ENCODE measurements around the gene MYL12A.
"Not testable (repeated sequence)": the region's sequence is repeated elsewhere in the genome, so short reads cannot be mapped to it uniquely, and the experiment has no call there.

Gene MYL12A

GRCh38 chr18:3247240-3248061, at the start of gene MYL12A:
MYL12A (plus strand) TSS chr18:3247801; CDS start chr18:3253248, 5,447 bp downstream.
- peak within 1 kb of the TSS; percentile 98 to 100 for H3K27ac ChIP-seq (ENCODE audit: low read depth in 2 of 2, low read length in 2 of 2)
- H3K4me3 ChIP-seq (ENCODE audit: low read length in 2 of 2): peak within 1 kb of the TSS; percentile 93 to 99
- peaks cover 0 to 4% of the 10 kb centered on the region in 2 donors for H3K36me3 ChIP-seq (ENCODE audit: control insufficient read depth in 2 of 2, insufficient read depth in 2 of 2, low read length in 2 of 2)
- H3K4me1 ChIP-seq (ENCODE audit: control insufficient read depth in 2 of 2, insufficient read depth in 2 of 2, low read length in 2 of 2): peaks cover 14 to 26% of the 10 kb centered on the region in 2 donors
- no peaks in the 10 kb centered on the region for H3K9me3 ChIP-seq (ENCODE audit: control insufficient read depth in 2 of 2, low read length in 2 of 2)
- peak within 1 kb of the TSS; percentile 99 to 100 for H3K9ac ChIP-seq (ENCODE audit: low read depth in 1 of 2, low read length in 2 of 2)
- no peaks in the 10 kb centered on the region for H3K27me3 ChIP-seq (ENCODE audit: control insufficient read depth in 2 of 2, insufficient read depth in 2 of 2, low read length in 2 of 2)

- H3K36me3 ChIP-seq (ENCODE audit: control insufficient read depth in 2 of 2, insufficient read depth in 2 of 2, low read length in 2 of 2); H3K9me3 ChIP-seq (ENCODE audit: control insufficient read depth in 2 of 2, low read length in 2 of 2); H3K4me1 ChIP-seq (ENCODE audit: control insufficient read depth in 2 of 2, insufficient read depth in 2 of 2, low read length in 2 of 2); H3K4me3 ChIP-seq (ENCODE audit: low read length in 2 of 2); H3K9ac ChIP-seq (ENCODE audit: low read depth in 1 of 2, low read length in 2 of 2); H3K27ac ChIP-seq (ENCODE audit: low read depth in 2 of 2, low read length in 2 of 2); H3K27me3 ChIP-seq (ENCODE audit: control insufficient read depth in 2 of 2, insufficient read depth in 2 of 2, low read length in 2 of 2): not testable (repeated sequence)
Observed at GRCh38 chr18:3198260-3198860, 49.2 kb upstream of the MYL12A start.

GRCh38 chr18:3199942-3200645, 47.5 kb upstream of the MYL12A start:
- Histone ChIP-seq H3K4me3 (ENCODE audit: low read length in 2 of 2) (no peak overlapping the region), H3K27me3 (ENCODE audit: control insufficient read depth in 2 of 2, insufficient read depth in 2 of 2, low read length in 2 of 2) (no peaks in the 10 kb centered on the region), H3K9ac (ENCODE audit: low read depth in 1 of 2, low read length in 2 of 2) (no peak overlapping the region), H3K4me1 (ENCODE audit: control insufficient read depth in 2 of 2, insufficient read depth in 2 of 2, low read length in 2 of 2) (peaks cover 0 to 2% of the 10 kb centered on the region in 2 donors), H3K9me3 (ENCODE audit: control insufficient read depth in 2 of 2, low read length in 2 of 2) (no peaks in the 10 kb centered on the region), H3K36me3 (ENCODE audit: control insufficient read depth in 2 of 2, insufficient read depth in 2 of 2, low read length in 2 of 2) (no peaks in the 10 kb centered on the region), H3K27ac (ENCODE audit: low read depth in 2 of 2, low read length in 2 of 2) (no peak overlapping the region)

DNA sequence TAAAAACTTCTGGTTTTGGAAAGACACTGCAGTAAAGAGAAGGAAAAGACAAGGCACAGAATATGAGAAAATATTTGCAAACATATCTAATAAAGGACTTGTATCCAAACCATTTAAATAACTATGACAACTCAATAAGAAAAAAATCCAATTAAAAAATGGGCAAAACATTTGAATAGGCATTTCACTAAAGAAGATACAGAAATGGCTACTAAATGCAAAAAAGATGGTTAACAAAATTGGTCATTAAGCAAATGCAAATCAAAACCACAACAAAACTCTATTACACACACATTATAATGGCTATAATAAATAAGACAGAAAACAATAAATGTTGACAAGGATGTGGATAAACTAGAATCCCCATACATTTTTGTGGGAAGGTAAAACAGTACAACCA, 42.4 kb upstream of the MYL12A start:
- H3K9me3 ChIP-seq (ENCODE audit: control insufficient read depth in 2 of 2, low read length in 2 of 2): no peaks in the 10 kb centered on the region
- H3K27me3 ChIP-seq (ENCODE audit: control insufficient read depth in 2 of 2, insufficient read depth in 2 of 2, low read length in 2 of 2): no peaks in the 10 kb centered on the region
- no peaks in the 10 kb centered on the region for H3K36me3 ChIP-seq (ENCODE audit: control insufficient read depth in 2 of 2, insufficient read depth in 2 of 2, low read length in 2 of 2)
- no peak overlapping the region for H3K27ac ChIP-seq (ENCODE audit: low read depth in 2 of 2, low read length in 2 of 2)
- no peak overlapping the region for H3K4me3 ChIP-seq (ENCODE audit: low read length in 2 of 2)
- H3K4me1 ChIP-seq (ENCODE audit: control insufficient read depth in 2 of 2, insufficient read depth in 2 of 2, low read length in 2 of 2): peaks cover 0 to 3% of the 10 kb centered on the region in 2 donors
- H3K9ac ChIP-seq (ENCODE audit: low read depth in 1 of 2, low read length in 2 of 2): no peak overlapping the region

DNA sequence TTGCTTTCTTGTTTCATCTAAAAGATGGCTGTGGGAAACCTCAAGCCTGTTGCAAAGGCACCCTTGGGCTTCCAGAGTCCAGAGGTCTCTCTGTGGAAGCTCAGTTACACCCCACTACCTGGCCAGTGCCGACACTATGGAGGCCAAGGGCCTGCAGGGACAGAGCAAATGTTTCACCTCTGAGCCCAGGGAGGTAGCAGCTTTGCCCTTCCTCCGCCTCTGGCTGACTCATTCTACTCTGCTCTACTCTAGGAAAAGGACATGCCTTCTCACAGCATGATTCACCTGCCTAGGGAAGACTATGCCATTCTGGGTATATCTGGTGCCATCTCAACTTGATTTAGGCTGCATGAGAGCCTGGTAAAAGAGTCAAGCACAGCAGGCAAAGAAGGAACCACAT, 40.0 kb upstream of the MYL12A start:
- no peak overlapping the region for H3K9ac ChIP-seq (ENCODE audit: low read depth in 1 of 2, low read length in 2 of 2)
- no peaks in the 10 kb centered on the region for H3K27me3 ChIP-seq (ENCODE audit: control insufficient read depth in 2 of 2, insufficient read depth in 2 of 2, low read length in 2 of 2)
- H3K4me1 ChIP-seq (ENCODE audit: control insufficient read depth in 2 of 2, insufficient read depth in 2 of 2, low read length in 2 of 2): peaks cover 2 to 3% of the 10 kb centered on the region in 2 donors
- H3K27ac ChIP-seq (ENCODE audit: low read depth in 2 of 2, low read length in 2 of 2): no peak overlapping the region
- H3K9me3 ChIP-seq (ENCODE audit: control insufficient read depth in 2 of 2, low read length in 2 of 2): no peaks in the 10 kb centered on the region
- no peak overlapping the region for H3K4me3 ChIP-seq (ENCODE audit: low read length in 2 of 2)
- no peaks in the 10 kb centered on the region for H3K36me3 ChIP-seq (ENCODE audit: control insufficient read depth in 2 of 2, insufficient read depth in 2 of 2, low read length in 2 of 2)

DNA sequence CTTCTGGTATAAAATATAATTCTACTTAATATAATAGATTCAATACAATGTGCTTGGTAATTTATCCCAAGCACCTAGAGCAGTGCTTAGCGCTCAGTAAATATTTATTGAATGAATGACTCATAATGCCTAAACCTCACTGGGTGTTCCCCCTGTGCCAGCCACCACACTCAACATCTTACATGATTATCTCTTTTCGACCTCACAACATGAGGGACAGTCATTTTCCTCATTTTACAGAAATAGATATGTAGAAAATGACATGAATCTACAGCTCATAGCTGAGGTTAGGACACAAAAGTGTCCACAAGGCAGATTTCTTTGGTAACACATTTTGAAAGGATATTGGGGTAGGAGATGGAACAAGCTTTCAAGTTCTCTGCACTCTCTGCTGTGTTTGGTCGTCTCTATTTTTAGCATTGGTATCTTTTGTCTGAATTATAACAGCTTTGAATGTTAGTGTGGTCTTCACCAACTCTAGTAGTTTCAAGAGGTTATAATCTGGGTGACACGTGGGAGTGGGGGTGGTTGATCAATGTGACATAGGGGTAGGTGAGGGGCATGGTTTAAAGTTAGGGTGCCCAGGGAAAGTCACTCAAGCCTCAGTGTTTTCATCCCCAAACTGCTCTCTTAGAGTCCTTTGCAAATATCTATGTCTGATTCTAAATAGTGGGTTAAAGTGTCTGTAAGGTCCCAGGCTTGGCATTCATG, 37.6 kb upstream of the MYL12A start:
- H3K4me1 ChIP-seq (ENCODE audit: control insufficient read depth in 2 of 2, insufficient read depth in 2 of 2, low read length in 2 of 2): peaks cover 2 to 11% of the 10 kb centered on the region in 2 donors
- H3K36me3 ChIP-seq (ENCODE audit: control insufficient read depth in 2 of 2, insufficient read depth in 2 of 2, low read length in 2 of 2): no peaks in the 10 kb centered on the region
- no peaks in the 10 kb centered on the region for H3K9me3 ChIP-seq (ENCODE audit: control insufficient read depth in 2 of 2, low read length in 2 of 2)
- H3K9ac ChIP-seq (ENCODE audit: low read depth in 1 of 2, low read length in 2 of 2): no peak overlapping the region
- no peaks in the 10 kb centered on the region for H3K27me3 ChIP-seq (ENCODE audit: control insufficient read depth in 2 of 2, insufficient read depth in 2 of 2, low read length in 2 of 2)
- peak overlapping the region in 1 of 2 donors; percentile 29 for H3K27ac ChIP-seq (ENCODE audit: low read depth in 2 of 2, low read length in 2 of 2)
- no peak overlapping the region for H3K4me3 ChIP-seq (ENCODE audit: low read length in 2 of 2)

DNA sequence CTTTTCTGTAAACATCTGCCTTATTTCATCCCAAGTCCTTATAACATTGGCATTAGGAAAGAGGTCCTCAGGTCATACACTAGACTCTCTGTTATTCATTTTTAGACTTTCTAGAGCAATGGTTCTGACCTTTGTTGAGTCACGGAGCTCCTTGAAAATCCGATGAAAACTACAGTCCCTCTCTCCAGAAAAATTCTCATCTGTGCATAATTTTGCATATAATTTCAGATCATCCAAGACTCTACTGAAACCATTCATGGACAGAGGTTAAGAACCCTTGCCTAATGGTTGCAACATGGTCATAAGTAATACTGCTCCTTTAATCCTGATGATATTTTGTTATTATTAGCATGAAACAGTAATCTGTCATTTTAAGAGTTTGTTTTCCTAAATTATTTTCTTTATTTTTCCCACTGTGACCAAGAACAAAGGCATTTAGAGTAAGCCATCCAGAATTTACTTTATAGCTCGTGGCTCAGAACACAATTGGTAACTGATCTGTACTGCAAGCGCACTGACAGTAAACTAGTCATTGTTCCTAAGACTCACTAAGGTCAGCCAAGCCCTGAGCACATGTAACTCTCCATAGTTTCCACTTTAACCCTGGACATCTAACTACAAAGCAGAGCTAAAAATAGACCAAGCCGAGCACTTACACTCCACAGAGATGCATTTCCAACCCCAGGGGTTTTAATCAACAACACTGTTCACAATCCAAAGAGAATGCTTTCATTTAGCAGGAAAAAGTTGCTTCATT, 36.2 kb upstream of the MYL12A start:
- Histone ChIP-seq H3K36me3 (ENCODE audit: control insufficient read depth in 2 of 2, insufficient read depth in 2 of 2, low read length in 2 of 2) (no peaks in the 10 kb centered on the region), H3K9me3 (ENCODE audit: control insufficient read depth in 2 of 2, low read length in 2 of 2) (no peaks in the 10 kb centered on the region), H3K4me3 (ENCODE audit: low read length in 2 of 2) (no peak overlapping the region), H3K27ac (ENCODE audit: low read depth in 2 of 2, low read length in 2 of 2) (no peak overlapping the region), H3K4me1 (ENCODE audit: control insufficient read depth in 2 of 2, insufficient read depth in 2 of 2, low read length in 2 of 2) (peaks cover 2 to 12% of the 10 kb centered on the region in 2 donors), H3K27me3 (ENCODE audit: control insufficient read depth in 2 of 2, insufficient read depth in 2 of 2, low read length in 2 of 2) (no peaks in the 10 kb centered on the region), H3K9ac (ENCODE audit: low read depth in 1 of 2, low read length in 2 of 2) (no peak overlapping the region)

GRCh38 chr18:3212657-3213056, 34.9 kb upstream of the MYL12A start:
- no peak overlapping the region for H3K9ac ChIP-seq (ENCODE audit: low read depth in 1 of 2, low read length in 2 of 2)
- no peak overlapping the region for H3K27ac ChIP-seq (ENCODE audit: low read depth in 2 of 2, low read length in 2 of 2)
- no peak overlapping the region for H3K4me3 ChIP-seq (ENCODE audit: low read length in 2 of 2)
- H3K27me3 ChIP-seq (ENCODE audit: control insufficient read depth in 2 of 2, insufficient read depth in 2 of 2, low read length in 2 of 2): no peaks in the 10 kb centered on the region
- H3K36me3 ChIP-seq (ENCODE audit: control insufficient read depth in 2 of 2, insufficient read depth in 2 of 2, low read length in 2 of 2): no peaks in the 10 kb centered on the region
- no peaks in the 10 kb centered on the region for H3K9me3 ChIP-seq (ENCODE audit: control insufficient read depth in 2 of 2, low read length in 2 of 2)
- peaks cover 9 to 23% of the 10 kb centered on the region in 2 donors for H3K4me1 ChIP-seq (ENCODE audit: control insufficient read depth in 2 of 2, insufficient read depth in 2 of 2, low read length in 2 of 2)

- no peak overlapping the region for H3K27ac ChIP-seq (ENCODE audit: low read depth in 2 of 2, low read length in 2 of 2)
- H3K9ac ChIP-seq (ENCODE audit: low read depth in 1 of 2, low read length in 2 of 2): no peak overlapping the region
- no peaks in the 10 kb centered on the region for H3K9me3 ChIP-seq (ENCODE audit: control insufficient read depth in 2 of 2, low read length in 2 of 2)
- no peaks in the 10 kb centered on the region for H3K27me3 ChIP-seq (ENCODE audit: control insufficient read depth in 2 of 2, insufficient read depth in 2 of 2, low read length in 2 of 2)
- no peak overlapping the region for H3K4me3 ChIP-seq (ENCODE audit: low read length in 2 of 2)
- no peaks in the 10 kb centered on the region for H3K36me3 ChIP-seq (ENCODE audit: control insufficient read depth in 2 of 2, insufficient read depth in 2 of 2, low read length in 2 of 2)
- peaks cover 12 to 27% of the 10 kb centered on the region in 2 donors for H3K4me1 ChIP-seq (ENCODE audit: control insufficient read depth in 2 of 2, insufficient read depth in 2 of 2, low read length in 2 of 2)
Observed at GRCh38 chr18:3213300-3214059, 34.1 kb upstream of the MYL12A start.
